ENCODE measurements around the gene MAP10. TPM values are rescaled to one million over a fixed set of nuclear protein-coding genes. Genes with fewer than 3 reads are reported as not detected.

The MAP10 gene
- total RNA-seq, 1 donor from 2014 or later, result 3.2 TPM

- no peak overlapping the region for H3K27ac ChIP-seq (replicated peaks)
- no peak for TF ChIP-seq CTCF (IDR thresholded peaks at IDR 0.05; ENCODE audit: borderline replicate concordance)
- no peak for DNase-seq
- H3K27me3 ChIP-seq (ENCODE audit: low read depth), result no peaks in the 10 kb centered on the region
- intact Hi-C loops (cut with micrococcal nuclease), result no loop called here
- no peaks in the 10 kb centered on the region for H3K9me3 ChIP-seq (replicated peaks)
- H3K4me3 ChIP-seq, result no peak overlapping the region
- H3K4me1 ChIP-seq, result peaks cover 2% of the 10 kb centered on the region
- H3K36me3 ChIP-seq, result no peaks in the 10 kb centered on the region
Observed at GRCh38 chr1:232816324-232816723, 11.1 kb downstream of the MAP10 start.

GRCh38 chr1:232818040-232818439 is 12.8 kb downstream of the MAP10 start:
- intact Hi-C loops (cut with micrococcal nuclease), result no loop called here
- H3K9me3 ChIP-seq (replicated peaks), result no peaks in the 10 kb centered on the region

GRCh38 chr1:232820431-232820830 is 15.2 kb downstream of the MAP10 start:
- TF ChIP-seq CTCF (IDR thresholded peaks at IDR 0.05; ENCODE audit: borderline replicate concordance), result no peak
- H3K4me1 ChIP-seq, result no peaks in the 10 kb centered on the region
- no peak for DNase-seq
- H3K4me3 ChIP-seq, result no peak overlapping the region
- H3K27ac ChIP-seq (replicated peaks), result no peak overlapping the region
- H3K27me3 ChIP-seq (ENCODE audit: low read depth), result no peaks in the 10 kb centered on the region
- no peaks in the 10 kb centered on the region for H3K36me3 ChIP-seq
- intact Hi-C loops (cut with micrococcal nuclease), result no loop called here
- no peaks in the 10 kb centered on the region for H3K9me3 ChIP-seq (replicated peaks)

More at GRCh38 chr1:232818040-232818439, 12.8 kb downstream of the MAP10 start:
- no peak for TF ChIP-seq CTCF (IDR thresholded peaks at IDR 0.05; ENCODE audit: borderline replicate concordance)
- Histone ChIP-seq H3K27me3 (ENCODE audit: low read depth) (no peaks in the 10 kb centered on the region), H3K4me1 (no peaks in the 10 kb centered on the region), H3K27ac (replicated peaks) (no peak overlapping the region), H3K36me3 (no peaks in the 10 kb centered on the region), H3K4me3 (no peak overlapping the region)
- no peak for DNase-seq

GRCh38 chr1:232822530-232822929 is 17.3 kb downstream of the MAP10 start:
- H3K36me3 ChIP-seq, result no peaks in the 10 kb centered on the region
- TF ChIP-seq CTCF (IDR thresholded peaks at IDR 0.05; ENCODE audit: borderline replicate concordance), result no peak
- no peaks in the 10 kb centered on the region for H3K27me3 ChIP-seq (ENCODE audit: low read depth)
- no peak overlapping the region for H3K4me3 ChIP-seq
- intact Hi-C loops (cut with micrococcal nuclease), result no loop called here
- no peak overlapping the region for H3K27ac ChIP-seq (replicated peaks)
- no peak for DNase-seq
- H3K4me1 ChIP-seq, result no peaks in the 10 kb centered on the region
- peaks cover 7% of the 10 kb centered on the region for H3K9me3 ChIP-seq (replicated peaks)

DNA sequence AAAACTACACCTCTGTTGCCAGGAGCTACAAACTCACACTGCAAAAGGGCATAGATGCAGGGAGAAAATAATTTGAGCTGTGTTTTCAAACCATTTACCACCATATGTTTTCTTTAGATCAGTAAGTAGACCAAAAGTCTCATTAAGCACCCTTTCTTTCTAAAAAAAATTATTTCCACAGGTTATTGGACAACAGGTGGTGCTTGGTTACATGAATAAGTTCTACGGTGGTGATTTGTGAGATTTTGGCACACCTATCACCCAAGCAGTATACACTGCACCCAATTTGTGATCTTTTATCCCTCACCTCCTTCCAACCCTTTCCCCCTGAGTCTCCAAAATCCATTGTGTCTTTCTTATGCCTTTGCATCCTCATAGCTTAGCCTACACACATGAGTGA is 21.1 kb downstream of the MAP10 start:
- Histone ChIP-seq H3K9me3 (replicated peaks) (peaks cover 7% of the 10 kb centered on the region), H3K36me3 (no peaks in the 10 kb centered on the region), H3K4me1 (no peaks in the 10 kb centered on the region), H3K27ac (replicated peaks) (no peak overlapping the region), H3K27me3 (ENCODE audit: low read depth) (no peaks in the 10 kb centered on the region), H3K4me3 (no peak overlapping the region)
- no peak for DNase-seq
- intact Hi-C loops (cut with micrococcal nuclease), result no loop called here
- TF ChIP-seq CTCF (IDR thresholded peaks at IDR 0.05; ENCODE audit: borderline replicate concordance), result no peak

GRCh38 chr1:232830661-232831060 is 25.4 kb downstream of the MAP10 start:
- no peak for TF ChIP-seq CTCF (IDR thresholded peaks at IDR 0.05; ENCODE audit: borderline replicate concordance)
- no peaks in the 10 kb centered on the region for H3K36me3 ChIP-seq
- intact Hi-C loops (cut with micrococcal nuclease), result loop anchor here (10.0 kb wide), 1 partner anchor 56 kb away; no protein-coding TSS in a partner anchor
- no peaks in the 10 kb centered on the region for H3K27me3 ChIP-seq (ENCODE audit: low read depth)
- peaks cover 7% of the 10 kb centered on the region for H3K4me1 ChIP-seq
- peaks cover 7% of the 10 kb centered on the region for H3K9me3 ChIP-seq (replicated peaks)
- DNase-seq, result no peak
- no peak overlapping the region for H3K4me3 ChIP-seq
- no peak overlapping the region for H3K27ac ChIP-seq (replicated peaks)

All from left ventricle myocardium inferior (tissue), 1 donor.